COR-L47 (cell line): ENCODE data around the gene PBX3.
"Not testable (repeated sequence)": the region's sequence is repeated elsewhere in the genome, so short reads cannot be mapped to it uniquely, and the experiment has no call there.

Source experiments
- DNase-seq: peaks from one replicate; lab custom pipeline; 2025; lab: John Stamatoyannopoulos, UW

Gene PBX3

DNA sequence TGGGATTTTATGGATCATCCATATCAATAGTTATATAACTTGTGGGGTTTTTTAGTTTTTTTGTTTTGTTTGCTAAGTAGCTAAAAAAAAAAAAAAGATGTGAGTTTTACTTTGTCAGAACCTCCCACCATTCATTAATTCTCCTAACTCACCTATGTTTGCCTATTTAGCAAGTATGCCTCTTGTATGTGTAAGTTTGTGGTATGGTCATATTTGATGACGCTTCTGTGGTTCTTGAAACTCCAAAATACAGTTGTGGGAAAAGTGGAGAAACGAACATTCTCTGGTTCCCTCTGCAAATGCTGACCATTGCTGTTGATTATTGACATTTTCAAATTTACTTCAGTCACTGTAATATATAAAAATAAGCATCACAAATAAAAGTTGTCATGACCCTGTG lies 75.7 kb downstream of the PBX3 start:
- no peak for DNase-seq

DNA sequence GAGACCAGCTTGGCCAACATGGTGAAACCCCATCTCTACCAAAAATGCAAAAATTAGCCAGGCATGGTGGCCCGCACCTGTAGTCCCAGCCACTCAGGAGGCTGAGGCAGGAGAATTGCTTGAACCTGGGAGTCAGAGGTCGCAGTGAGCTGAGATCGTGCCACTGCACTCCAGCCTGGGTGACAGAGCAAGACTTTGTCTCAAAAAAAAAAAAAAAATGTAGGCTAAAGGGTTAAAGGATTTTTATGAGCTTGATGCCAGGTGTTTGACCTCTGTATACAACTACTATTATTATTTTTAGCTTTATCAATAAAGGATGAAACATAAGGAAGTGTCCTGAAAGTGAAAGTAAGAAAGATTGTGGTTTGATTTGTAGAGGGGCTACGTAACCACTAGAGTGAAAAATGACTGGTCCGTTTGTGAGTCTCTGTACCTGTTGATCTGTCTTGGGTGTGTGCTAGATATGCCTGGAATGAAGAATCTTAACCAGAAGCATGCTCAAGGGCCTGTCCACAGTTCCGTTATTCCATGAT lies 76.8 kb downstream of the PBX3 start:
- not testable (repeated sequence) for DNase-seq

DNA sequence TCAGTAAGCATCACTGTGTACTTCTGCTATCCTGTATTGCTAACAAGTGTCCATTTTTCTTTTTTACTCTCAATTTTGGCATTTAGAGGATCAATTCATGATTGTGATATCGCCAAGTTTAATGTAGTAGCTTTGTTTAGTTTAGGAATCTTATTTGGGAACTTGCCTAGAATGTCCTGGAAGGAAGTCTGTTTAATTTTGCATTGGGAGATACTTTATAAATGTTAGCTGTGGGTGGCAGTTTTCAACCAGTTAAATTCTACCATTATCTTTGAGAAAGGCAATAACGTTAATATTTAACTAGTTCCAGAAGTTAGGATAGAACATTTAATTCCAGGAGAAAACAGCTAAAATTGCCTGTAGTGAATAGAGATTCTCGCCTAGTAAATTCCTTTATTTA lies 78.6 kb downstream of the PBX3 start:
- DNase-seq = no peak

DNA sequence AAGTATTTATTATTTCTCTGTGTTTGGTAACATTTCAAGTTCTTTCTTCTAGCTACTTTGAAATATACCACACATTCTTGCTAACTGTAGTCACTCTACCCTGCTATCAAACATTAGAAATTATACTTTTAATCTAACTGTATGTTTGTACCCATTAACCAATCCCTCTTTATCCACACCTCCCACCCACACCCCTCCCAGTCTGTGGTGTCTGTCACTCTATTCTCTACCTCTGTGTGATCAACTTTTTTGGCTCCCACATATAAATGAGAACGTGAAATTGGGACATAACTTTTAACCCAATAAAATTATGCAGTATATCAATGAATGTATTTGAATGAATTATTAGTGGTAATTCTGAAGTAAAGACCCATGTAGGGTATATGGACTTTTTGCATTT lies 79.7 kb downstream of the PBX3 start:
- DNase-seq = no peak

DNA sequence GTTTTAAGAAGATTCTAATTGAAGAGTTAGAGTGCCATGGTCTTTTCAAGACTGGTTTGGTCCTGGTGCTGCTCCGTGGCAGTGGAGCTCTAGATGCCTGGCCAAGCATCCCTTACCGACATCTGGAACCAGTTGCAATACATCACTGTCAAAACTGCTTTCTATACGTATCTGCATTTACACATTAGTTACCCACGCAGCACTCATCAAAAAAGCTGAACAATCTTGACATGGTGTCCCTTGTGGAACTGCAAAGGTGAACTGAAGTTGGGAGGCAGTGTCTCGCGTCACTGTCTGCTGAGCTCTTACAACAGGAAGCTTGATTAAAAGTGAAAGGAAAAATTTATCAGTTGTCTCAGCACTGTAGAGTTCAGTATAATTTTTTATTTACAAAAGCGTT lies 82.6 kb downstream of the PBX3 start:
- no peak for DNase-seq

DNA sequence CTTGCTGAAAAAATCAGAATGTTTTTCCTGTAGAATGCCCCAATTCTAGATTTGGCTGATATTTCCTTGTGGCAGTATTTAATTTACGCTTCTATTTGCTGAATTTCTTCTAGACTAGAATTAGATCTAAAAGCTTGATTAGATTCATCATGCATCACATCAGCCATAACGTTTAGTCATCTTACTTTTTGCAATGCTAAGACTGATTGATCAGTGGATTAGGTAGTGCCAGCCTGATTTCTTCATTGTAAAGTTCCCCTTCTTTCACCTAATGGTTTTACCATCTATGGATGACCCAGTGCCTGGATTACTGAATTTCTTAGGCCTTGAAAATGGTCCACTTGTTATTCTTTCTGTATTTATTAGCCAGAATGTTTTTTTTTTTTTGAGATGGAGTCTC lies 83.9 kb downstream of the PBX3 start:
- no peak for DNase-seq

DNA sequence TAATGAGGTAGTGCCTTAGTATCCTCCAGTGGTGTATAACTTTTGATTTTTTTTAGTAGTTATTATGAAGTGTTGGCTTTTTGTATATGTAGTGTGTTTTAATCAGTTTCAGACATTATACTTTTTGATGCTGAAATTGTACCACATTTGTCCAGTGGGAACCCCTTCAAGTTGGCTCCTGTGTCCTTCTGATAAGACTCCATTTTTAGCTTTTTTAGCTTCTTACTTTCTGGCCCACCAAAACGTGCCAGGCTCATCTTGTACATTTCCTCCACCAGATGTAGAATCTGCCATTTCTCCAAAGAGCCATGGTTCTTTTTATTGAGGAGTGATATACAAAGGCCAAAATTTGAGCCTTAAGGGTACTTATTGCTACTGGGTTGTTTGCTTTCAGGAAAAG lies 84.4 kb downstream of the PBX3 start:
- DNase-seq = no peak

DNA sequence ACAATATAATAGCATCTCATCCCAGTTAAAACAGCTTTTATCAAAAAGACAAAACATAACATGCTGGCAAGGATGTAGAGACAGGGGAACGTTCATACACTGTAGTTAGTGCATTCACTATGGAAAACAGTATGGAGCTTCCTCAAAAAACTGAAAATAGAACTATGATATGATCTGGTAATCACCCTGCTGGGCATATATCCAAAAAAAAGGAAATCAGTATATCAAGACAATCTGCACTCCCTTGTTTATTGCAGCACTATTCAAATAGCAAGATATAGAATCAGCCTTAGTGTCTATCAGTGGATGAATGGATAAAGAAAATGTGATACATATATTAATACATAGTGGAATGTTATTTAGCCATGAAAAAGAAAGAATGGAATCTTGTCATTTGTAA lies 88.5 kb downstream of the PBX3 start:
- no peak for DNase-seq

DNA sequence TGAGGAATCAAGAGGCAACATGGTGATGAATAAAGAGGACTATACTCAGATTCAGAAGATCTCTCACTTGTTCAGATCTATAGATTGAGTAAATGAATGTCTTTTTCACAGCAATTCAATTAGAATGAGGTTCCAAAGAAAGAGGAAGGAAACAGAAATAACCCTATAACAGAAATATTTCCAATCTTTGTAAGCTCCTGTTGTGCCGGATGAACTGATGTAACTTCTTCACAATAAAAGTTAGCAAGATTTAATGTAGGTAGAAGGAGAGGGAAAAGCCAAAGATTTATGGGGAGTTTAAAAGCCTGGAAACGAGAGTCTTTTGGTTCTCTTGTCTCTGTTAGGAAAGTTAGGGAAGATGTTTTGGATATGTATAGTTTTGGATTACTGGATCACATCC lies 92.1 kb downstream of the PBX3 start:
- no peak for DNase-seq

DNA sequence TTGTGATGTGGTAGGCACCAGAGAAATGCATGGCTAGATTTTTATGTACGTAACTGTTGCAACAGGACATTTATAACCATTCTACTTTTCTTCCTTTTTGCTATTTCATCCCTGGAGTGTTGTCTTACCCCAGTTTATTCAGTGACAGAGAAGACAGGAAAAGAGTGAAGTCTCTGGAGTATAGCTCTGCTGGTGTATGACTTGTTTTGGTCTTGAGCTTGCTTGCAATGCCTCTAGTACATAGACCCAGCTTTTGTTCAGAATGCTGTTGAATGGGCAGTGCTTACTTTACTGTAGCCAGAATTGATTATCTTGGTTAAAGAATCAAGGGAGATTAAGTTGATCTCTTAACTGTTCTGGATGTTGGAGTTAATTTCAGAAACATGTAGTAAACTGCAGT lies 94.3 kb downstream of the PBX3 start:
- DNase-seq = no peak

DNA sequence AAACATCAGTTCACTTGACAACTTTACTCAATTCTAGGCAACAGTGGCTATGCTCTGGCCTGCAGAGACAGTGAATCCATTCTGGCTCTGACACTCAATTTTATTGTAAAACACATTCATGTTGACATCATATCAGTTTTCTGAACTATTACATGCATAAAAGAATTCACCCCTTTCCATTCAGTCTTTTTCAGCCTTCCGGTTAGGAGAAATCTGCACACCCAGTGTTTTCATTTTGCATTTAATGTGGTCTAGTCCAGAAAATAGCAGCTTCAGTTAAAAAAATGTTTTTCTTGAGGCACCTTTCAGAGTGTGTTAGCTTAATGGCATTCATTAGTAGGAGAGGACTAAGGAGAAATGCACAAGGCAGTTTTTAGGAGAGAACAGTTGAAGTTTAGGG lies 95.1 kb downstream of the PBX3 start:
- no peak for DNase-seq

DNA sequence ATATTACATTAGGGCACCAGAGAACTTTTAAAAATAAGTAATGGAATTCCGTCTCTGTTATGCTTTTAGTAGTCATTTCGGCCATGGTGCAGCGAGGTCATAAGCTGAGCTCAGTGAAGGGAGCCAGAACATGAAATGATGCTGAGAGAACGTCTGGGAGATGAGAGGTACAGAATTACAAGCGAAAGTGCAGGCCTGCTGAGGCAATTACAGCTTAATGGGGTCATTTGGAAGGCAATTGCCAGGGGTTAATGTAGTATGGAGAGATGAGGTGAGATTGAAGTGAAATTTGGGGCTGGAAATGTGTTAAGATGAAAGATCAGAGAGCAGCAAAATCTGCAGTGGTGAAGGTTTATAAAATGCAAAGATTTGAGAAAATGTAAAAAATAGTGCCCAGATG lies 96.5 kb downstream of the PBX3 start:
- no peak for DNase-seq

DNA sequence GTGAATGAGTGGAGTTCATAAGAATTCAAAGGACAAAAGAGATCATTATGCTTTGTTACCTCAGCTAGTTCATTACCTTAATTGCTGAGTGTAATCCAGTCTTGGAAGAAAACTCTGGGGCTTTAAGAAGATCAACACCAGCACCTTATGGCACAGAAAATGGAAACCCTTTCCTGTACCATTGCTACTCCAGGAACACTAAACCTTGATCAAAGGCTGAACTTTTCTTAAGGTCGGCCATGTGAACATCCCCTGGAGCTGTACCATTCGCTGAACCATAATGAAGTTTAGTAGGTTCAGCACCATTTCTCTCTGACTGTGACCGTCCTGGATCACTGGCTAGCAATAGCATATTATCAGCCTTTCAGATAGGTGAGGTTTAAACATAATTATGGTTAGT lies 97.4 kb downstream of the PBX3 start:
- peak; percentile 4 for DNase-seq

DNA sequence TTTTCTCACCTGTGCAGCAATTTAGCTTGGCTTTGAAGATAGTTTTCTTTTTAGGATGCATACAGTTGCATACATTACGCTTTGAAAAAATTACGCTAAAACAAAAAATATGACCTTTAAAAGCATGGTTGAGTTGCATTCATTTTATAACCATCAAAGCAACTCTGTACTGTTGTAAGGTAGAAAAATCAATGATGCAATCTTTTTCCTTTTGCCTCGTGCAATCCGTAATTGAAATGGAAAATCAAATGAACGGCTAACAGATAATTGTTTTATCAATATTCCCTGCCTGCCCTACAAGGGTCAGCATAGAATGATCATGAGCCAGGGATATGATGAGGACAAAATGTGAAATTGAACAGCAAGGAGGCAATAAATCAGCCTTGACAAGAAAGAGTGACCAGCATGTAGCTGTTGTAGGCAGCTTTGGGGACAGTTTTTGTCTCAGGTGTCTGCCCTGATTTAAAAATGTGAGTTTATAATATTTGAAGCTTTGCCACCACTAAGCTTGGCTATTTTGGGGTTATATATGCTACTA lies 98.2 kb downstream of the PBX3 start:
- DNase-seq = no peak

DNA sequence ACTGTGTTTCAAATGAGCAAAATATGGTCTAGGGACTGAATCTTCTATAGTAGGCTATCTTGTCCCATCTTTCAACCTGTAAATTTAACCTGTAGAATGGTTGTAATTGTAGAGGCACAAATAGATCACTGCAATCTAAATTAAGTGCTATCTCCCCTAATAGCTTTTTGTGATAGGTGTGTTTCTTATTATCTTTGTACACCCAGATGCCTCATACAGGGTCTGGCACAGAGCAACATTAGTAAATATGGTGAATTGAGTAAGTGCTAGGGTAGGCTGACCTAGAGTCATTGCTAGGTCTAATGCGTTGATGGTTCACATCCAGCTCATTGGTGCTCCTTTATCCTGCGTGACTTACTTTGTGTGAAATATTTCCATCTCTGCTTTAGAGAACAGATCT lies 100.6 kb downstream of the PBX3 start:
- no peak for DNase-seq

DNA sequence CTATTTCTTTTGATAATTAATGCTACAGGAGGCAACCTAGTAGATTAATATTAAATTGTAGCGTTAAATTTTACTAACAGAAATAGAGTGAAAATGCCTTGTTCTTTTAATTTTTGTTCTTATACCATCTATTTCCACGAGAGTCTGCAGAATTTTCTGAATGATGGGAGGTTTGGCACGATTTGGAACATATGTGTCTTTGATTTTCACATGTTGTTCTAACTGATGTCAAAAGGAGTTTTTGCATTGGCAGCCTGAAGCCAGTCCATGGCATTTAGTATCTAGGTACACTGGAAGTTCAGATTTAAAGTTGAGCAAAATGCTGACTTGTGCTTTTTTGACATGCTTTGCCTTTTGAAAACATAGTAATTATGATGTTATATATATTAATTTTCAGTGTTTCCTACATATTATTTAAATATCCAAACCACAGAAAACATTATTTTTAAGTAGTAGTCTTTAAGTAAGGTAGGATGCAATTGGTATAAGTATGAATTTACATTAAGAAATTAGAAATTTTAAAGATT lies 103.0 kb downstream of the PBX3 start:
- DNase-seq = no peak

DNA sequence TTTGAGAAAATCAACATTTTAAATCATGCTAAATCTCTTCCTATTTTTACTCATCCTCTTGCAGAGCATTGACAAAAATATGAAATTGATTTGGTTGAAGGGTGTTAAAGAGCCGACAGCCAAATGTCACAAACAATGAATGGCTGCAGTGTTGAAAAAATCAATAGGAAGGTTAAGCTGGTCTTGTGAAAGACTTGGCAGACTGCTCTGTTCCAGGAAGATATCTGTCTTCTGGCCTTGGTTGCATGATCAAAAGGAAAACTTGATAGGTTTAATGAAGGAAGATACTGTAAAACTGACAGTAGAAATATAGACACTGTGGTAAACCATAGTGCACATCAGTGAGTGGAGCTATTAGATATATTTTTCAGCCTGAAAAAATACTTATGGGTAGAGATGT lies 103.6 kb downstream of the PBX3 start:
- no peak for DNase-seq

DNA sequence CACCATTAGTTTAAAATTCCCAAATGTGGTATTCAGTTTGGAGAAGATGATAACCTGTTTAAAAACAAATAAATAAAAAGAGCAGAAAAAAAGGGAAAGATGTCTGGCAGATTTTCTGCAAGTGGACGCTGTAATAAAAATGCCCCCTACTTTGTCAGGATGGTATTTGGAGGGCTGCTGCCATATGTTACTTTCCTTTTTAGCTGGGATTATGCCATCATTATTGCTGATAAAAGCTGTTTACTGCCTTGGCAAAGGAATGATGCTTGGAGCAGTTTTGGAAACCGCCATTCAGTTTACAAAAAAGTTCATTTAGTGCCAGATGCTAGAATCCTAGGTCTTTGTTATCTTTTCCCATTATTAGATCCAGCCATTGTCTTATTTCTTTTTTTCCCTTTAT lies 104.8 kb downstream of the PBX3 start:
- no peak for DNase-seq

DNA sequence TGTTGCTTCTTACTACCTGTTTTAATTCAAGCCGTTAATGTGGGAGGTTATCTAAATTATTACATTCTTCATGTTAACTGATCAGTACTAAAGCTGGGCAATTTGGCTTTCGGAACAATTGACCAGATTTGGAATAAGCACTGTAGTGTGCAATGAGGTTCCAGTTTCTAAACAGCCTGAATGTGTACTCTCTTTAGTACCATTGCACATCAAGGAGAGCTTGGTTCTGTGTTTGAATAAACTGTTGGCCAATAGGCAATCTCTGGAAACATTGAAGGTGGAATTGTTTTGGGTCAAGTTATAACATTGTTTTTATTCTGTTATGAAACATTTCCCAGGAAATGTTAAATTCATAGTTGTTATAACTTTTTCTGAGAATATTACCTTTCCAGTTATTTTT lies 105.2 kb downstream of the PBX3 start:
- DNase-seq = no peak

DNA sequence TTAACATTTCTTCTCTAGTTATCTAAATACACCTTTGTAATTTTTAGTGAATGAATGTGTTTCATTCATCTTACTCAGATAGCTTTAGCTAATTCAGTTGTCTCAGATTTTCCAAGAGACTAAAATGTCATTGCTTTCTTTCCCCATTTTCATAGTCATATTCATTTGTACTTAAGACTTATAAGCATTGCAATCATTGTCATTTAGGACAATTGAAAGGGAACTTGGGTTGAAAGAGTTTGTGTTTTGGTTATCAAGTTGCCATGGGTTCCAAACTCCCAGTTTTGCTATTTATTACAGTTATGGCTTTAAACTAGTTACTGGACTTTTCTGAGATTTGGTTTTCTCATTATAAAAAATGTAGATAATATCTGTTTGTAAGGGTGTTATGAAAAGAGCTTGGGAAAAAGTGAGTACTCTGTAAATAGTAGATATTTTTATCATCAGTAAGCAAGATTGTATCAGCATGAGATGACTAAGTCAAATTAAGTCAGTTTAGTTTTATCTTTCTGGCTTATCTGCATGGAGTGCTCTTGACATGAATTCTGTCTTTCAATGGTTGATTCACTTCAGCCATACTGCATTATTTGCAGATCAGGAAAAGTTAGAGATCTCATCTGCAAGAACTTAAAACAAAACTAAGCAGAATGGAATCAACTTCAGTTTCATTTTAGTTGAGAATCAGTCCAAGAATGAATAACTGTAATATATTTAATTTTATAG lies 107.5 kb downstream of the PBX3 start:
- no peak for DNase-seq

DNA sequence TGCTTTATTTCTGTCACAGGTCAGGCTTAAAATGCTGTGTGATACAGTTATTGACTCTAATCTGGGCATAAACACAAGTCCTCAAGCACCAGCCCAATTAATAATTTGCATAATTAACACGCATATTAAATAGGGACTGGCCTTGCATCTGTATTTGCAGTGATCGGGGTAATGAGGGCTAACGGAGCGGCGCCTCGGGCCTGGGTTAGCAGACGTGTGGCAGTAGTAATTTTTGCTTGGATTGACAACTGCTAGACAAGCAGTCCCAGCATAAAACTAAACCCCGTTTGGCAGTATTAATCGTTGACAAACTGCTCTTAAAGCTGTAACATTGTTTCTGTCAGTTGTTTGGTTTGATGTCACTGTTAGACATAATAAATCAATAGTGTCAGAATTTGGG lies 109.2 kb downstream of the PBX3 start:
- no peak for DNase-seq

DNA sequence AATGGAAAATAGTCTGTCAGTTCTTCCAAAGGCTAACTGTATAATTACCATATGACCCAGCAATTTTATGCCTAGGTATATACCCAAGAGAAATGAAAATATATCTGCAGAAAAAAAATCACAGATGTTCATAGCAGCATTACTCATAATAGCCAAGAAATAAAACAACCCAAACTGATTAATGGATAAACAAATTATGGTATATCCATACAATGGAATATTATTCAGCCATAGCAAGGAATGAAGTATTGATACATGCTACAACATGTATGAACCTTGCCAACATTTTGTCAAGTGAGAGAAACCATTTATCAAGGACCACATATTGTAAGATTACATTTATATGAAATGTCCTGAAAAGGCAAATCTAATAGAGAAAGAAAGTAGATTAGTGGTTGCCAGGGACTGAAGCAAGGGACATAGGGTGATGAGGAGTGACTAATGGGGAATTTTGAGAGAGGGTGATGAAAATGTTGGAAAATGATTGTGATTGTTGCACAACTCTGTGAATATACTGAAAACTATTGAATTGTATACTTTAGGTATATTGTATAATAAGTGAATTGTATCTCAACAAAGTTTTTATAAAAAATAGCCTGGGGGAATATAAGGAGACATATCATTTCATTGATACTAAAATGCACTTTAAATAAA lies 114.4 kb downstream of the PBX3 start:
- no peak for DNase-seq

DNA sequence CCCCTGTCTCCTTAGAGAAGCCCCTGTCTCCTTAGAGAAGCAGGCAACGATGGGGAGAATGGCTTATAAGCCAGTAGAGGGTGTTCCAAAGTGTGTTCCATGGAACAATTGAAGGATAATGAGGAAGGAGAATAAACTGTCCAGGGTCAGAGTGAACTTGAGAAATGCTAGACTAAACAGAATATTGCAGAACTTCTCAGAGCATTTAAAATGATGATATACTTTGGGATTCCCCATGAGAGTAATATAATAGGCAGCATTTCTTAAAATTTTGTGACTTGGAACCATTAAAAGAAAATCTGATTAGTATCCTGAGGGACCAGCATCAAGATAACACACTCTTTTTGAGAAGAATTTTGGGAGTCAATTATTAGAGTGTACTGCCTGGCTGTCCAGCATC lies 116.8 kb downstream of the PBX3 start:
- no peak for DNase-seq
